Measurements from ENCODE around the gene RAD18. TPM values are rescaled to one million over a fixed set of nuclear protein-coding genes. Genes with fewer than 3 reads are reported as not detected.

RAD18 gene
- total and polyA plus RNA-seq, 4 donors, result 1.2 to 9.0 (median 4.3) TPM

DNA sequence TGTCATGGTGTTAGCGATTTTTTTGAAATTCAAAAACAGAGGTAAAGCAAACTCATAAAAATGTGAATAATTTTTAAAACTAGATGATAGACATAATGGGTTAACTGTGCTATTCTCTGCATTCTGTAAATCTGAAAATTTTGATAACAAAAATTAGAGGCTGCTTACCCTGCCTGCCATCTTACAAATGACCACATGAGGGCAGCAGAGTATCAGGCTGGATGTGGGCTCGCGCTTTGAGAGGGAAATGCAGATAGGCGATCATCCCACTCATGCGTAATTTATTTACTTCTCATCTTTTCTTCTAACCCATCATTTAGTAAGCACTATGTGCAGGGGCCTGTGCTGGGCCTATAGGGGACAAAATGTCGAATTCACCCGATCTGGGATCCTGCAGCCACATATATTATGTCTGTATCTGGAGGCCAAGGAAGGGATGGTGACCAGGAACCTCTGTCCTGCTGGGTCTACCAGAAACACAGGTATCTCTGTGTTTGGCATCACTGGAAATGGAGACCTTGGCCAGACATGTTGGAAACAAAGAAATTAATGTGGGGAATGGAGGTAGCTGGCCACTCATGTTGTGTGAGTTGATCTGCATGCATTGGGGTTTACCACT, 7.8 kb upstream of the RAD18 start:
- Histone ChIP-seq H3K9me3 (ENCODE audit: control insufficient read depth in 4 of 4, low read length in 3 of 4) (no peaks in the 10 kb centered on the region), H3K4me1 (ENCODE audit: control insufficient read depth in 4 of 4, insufficient read depth in 4 of 4, low read length in 3 of 4) (peaks cover 0 to 4% (median 2%) of the 10 kb centered on the region in 4 donors), H3K27ac (ENCODE audit: low read depth in 1 of 2, low read length in 2 of 2) (no peak overlapping the region), H3K36me3 (ENCODE audit: control insufficient read depth in 4 of 4, insufficient read depth in 3 of 4, low read depth in 1 of 4, low read length in 3 of 4) (no peaks in the 10 kb centered on the region), H3K27me3 (ENCODE audit: control insufficient read depth in 4 of 4, insufficient read depth in 4 of 4, low read length in 3 of 4) (no peaks in the 10 kb centered on the region), H3K9ac (ENCODE audit: low read depth in 1 of 2, low read length in 2 of 2) (no peak overlapping the region), H3K4me3 (ENCODE audit: low read depth in 1 of 3, low read length in 3 of 3) (no peak overlapping the region)
- TF ChIP-seq, protein P1, sequence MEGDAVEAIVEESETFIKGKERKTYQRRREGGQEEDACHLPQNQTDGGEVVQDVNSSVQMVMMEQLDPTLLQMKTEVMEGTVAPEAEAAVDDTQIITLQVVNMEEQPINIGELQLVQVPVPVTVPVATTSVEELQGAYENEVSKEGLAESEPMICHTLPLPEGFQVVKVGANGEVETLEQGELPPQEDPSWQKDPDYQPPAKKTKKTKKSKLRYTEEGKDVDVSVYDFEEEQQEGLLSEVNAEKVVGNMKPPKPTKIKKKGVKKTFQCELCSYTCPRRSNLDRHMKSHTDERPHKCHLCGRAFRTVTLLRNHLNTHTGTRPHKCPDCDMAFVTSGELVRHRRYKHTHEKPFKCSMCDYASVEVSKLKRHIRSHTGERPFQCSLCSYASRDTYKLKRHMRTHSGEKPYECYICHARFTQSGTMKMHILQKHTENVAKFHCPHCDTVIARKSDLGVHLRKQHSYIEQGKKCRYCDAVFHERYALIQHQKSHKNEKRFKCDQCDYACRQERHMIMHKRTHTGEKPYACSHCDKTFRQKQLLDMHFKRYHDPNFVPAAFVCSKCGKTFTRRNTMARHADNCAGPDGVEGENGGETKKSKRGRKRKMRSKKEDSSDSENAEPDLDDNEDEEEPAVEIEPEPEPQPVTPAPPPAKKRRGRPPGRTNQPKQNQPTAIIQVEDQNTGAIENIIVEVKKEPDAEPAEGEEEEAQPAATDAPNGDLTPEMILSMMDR (IDR thresholded peaks at IDR 0.05; ENCODE audit: low read depth, low read length, missing input control), result peak; percentile 99
- TF ChIP-seq RAD21 (IDR thresholded peaks at IDR 0.05) (peak; percentile 97 to 99), SP1 (IDR thresholded peaks at IDR 0.05) (no peak), HNF4G (IDR thresholded peaks at IDR 0.05) (no peak), FOXA1 (IDR thresholded peaks at IDR 0.05) (no peak), NR2F2 (IDR thresholded peaks at IDR 0.05) (no peak), RXRA (IDR thresholded peaks at IDR 0.05) (no peak)
- DNase-seq (ENCODE audit: low spot score), result peak; percentile 80
- 3% methylated on average over 7 of the region's 7 CpGs for WGBS

DNA sequence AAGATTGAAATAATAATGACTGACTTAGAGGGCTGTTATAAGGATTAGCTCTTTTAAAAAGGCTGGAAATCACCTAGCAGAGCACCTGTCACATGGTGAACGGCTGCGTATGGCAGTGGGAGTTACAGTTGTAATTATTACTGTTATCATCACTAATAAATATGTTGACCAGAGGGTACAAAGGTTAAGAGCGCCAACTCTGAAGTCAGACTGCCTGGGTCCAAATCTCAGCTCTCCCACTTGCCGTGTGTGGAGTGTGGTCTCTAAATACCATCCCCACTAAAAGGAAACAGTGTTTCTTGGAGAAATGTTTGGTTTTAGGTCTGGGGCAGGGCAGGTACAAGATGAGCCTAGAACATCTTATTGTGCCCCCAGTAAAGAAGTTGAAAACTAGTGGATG, 6.0 kb upstream of the RAD18 start:
- no peak for TF ChIP-seq GABPA (IDR thresholded peaks at IDR 0.05 in 1 of 2, conservative IDR thresholded peaks at IDR 0.05 in 1 of 2)
- no peak for TF ChIP-seq FOXA2 (IDR thresholded peaks at IDR 0.05)
- no peak for TF ChIP-seq HNF4G (IDR thresholded peaks at IDR 0.05)
- TF ChIP-seq, protein P2, sequence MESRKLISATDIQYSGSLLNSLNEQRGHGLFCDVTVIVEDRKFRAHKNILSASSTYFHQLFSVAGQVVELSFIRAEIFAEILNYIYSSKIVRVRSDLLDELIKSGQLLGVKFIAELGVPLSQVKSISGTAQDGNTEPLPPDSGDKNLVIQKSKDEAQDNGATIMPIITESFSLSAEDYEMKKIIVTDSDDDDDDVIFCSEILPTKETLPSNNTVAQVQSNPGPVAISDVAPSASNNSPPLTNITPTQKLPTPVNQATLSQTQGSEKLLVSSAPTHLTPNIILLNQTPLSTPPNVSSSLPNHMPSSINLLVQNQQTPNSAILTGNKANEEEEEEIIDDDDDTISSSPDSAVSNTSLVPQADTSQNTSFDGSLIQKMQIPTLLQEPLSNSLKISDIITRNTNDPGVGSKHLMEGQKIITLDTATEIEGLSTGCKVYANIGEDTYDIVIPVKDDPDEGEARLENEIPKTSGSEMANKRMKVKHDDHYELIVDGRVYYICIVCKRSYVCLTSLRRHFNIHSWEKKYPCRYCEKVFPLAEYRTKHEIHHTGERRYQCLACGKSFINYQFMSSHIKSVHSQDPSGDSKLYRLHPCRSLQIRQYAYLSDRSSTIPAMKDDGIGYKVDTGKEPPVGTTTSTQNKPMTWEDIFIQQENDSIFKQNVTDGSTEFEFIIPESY (IDR thresholded peaks at IDR 0.05), result no peak
- TF ChIP-seq, protein P1 (IDR thresholded peaks at IDR 0.05; ENCODE audit: low read depth, low read length, missing input control), result no peak
- no peak for TF ChIP-seq SP1 (IDR thresholded peaks at IDR 0.05)
- no peak for TF ChIP-seq EGR1 (IDR thresholded peaks at IDR 0.05; ENCODE audit: low read depth in 2 of 2)
- no peak for TF ChIP-seq FOXA1 (IDR thresholded peaks at IDR 0.05)
- TF ChIP-seq, protein P3, sequence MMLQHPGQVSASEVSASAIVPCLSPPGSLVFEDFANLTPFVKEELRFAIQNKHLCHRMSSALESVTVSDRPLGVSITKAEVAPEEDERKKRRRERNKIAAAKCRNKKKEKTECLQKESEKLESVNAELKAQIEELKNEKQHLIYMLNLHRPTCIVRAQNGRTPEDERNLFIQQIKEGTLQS (IDR thresholded peaks at IDR 0.05), result no peak
- TF ChIP-seq, protein P4, sequence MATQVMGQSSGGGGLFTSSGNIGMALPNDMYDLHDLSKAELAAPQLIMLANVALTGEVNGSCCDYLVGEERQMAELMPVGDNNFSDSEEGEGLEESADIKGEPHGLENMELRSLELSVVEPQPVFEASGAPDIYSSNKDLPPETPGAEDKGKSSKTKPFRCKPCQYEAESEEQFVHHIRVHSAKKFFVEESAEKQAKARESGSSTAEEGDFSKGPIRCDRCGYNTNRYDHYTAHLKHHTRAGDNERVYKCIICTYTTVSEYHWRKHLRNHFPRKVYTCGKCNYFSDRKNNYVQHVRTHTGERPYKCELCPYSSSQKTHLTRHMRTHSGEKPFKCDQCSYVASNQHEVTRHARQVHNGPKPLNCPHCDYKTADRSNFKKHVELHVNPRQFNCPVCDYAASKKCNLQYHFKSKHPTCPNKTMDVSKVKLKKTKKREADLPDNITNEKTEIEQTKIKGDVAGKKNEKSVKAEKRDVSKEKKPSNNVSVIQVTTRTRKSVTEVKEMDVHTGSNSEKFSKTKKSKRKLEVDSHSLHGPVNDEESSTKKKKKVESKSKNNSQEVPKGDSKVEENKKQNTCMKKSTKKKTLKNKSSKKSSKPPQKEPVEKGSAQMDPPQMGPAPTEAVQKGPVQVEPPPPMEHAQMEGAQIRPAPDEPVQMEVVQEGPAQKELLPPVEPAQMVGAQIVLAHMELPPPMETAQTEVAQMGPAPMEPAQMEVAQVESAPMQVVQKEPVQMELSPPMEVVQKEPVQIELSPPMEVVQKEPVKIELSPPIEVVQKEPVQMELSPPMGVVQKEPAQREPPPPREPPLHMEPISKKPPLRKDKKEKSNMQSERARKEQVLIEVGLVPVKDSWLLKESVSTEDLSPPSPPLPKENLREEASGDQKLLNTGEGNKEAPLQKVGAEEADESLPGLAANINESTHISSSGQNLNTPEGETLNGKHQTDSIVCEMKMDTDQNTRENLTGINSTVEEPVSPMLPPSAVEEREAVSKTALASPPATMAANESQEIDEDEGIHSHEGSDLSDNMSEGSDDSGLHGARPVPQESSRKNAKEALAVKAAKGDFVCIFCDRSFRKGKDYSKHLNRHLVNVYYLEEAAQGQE (IDR thresholded peaks at IDR 0.05), result no peak
- TF ChIP-seq RXRA (IDR thresholded peaks at IDR 0.05), result no peak
- no peak for TF ChIP-seq YY1 (IDR thresholded peaks at IDR 0.05)
- TF ChIP-seq HNF4A (conservative IDR thresholded peaks at IDR 0.05), result no peak
- no peak for TF ChIP-seq NR2F2 (IDR thresholded peaks at IDR 0.05)
- no peak for TF ChIP-seq RAD21 (IDR thresholded peaks at IDR 0.05)
- 47% methylated on average over 4 of the region's 4 CpGs for WGBS
- no peak for DNase-seq (ENCODE audit: low spot score)
- Histone ChIP-seq H3K27me3 (ENCODE audit: control insufficient read depth in 4 of 4, insufficient read depth in 4 of 4, low read length in 3 of 4) (no peaks in the 10 kb centered on the region), H3K9ac (ENCODE audit: low read depth in 1 of 2, low read length in 2 of 2) (no peak overlapping the region), H3K27ac (ENCODE audit: low read depth in 1 of 2, low read length in 2 of 2) (no peak overlapping the region), H3K9me3 (ENCODE audit: control insufficient read depth in 4 of 4, low read length in 3 of 4) (no peaks in the 10 kb centered on the region), H3K4me1 (ENCODE audit: control insufficient read depth in 4 of 4, insufficient read depth in 4 of 4, low read length in 3 of 4) (peaks cover 3 to 22% (median 18%) of the 10 kb centered on the region in 4 donors), H3K4me3 (ENCODE audit: low read depth in 1 of 3, low read length in 3 of 3) (no peak overlapping the region), H3K36me3 (ENCODE audit: control insufficient read depth in 4 of 4, insufficient read depth in 3 of 4, low read depth in 1 of 4, low read length in 3 of 4) (no peaks in the 10 kb centered on the region)

Measured in liver (tissue), 9 donors.